Measurements from ENCODE around the gene SFT2D3. TPM values are rescaled to one million over a fixed set of nuclear protein-coding genes. Genes with fewer than 3 reads are reported as not detected.

SFT2D3 gene
- total RNA-seq, 1 experiment from 2014 or later: 4.7 TPM

- Histone ChIP-seq H4K20me1 (ENCODE audit: control insufficient read depth, insufficient read depth, insufficient read length) (no peaks in the 10 kb centered on the region), H3K56ac (ENCODE audit: insufficient read length, low read depth, low read length) (no peak overlapping the region), H2BK20ac (ENCODE audit: low read depth, low read length, poor library complexity, severe bottlenecking) (no peak overlapping the region), H3K9ac (ENCODE audit: extremely low read depth, insufficient read length, low read length) (no peak overlapping the region), H2BK15ac (ENCODE audit: low read depth, low read length) (no peak overlapping the region), H3K4ac (ENCODE audit: low read depth, low read length) (no peak overlapping the region), H3K23me2 (ENCODE audit: insufficient read length, low read depth, low read length, poor library complexity, severe bottlenecking) (no peaks in the 10 kb centered on the region), H2BK5ac (ENCODE audit: insufficient read length, low read length) (no peak overlapping the region), H3T11ph (ENCODE audit: low read length) (no peak overlapping the region), H4K8ac (replicated peaks; ENCODE audit: insufficient read length, low read depth, low read length) (no peak overlapping the region), H4K5ac (ENCODE audit: insufficient read length, low read depth, low read length) (no peak overlapping the region), H3K9me3 (ENCODE audit: control insufficient read depth, low read depth, low read length) (peaks cover 14% of the 10 kb centered on the region), H3K23ac (ENCODE audit: insufficient read length, low read depth, low read length) (no peak overlapping the region), H3K4me1 (ENCODE audit: insufficient read depth, low read length) (no peaks in the 10 kb centered on the region), H2BK120ac (ENCODE audit: low read depth, low read length, poor library complexity, severe bottlenecking) (no peak overlapping the region), H4K91ac (ENCODE audit: insufficient read length, low read depth, low read length) (no peak overlapping the region), H3K27me3 (ENCODE audit: insufficient read depth, low read length) (no peaks in the 10 kb centered on the region), H3K14ac (ENCODE audit: insufficient read depth, low read length) (no peak overlapping the region), H2AFZ (ENCODE audit: low read length) (no peak overlapping the region), H3K79me2 (ENCODE audit: insufficient read depth, low read length) (no peaks in the 10 kb centered on the region), H3K18ac (ENCODE audit: insufficient read length, low read depth, low read length) (no peak overlapping the region), H3K4me2 (ENCODE audit: insufficient read depth, insufficient read length, low read length) (no peak overlapping the region), H3K27ac (ENCODE audit: insufficient read length, low read depth, low read length) (no peak overlapping the region), H2BK12ac (ENCODE audit: insufficient read length, low read depth, low read length) (no peak overlapping the region), H2AK5ac (ENCODE audit: insufficient read length, low read length) (no peak overlapping the region), H3K79me1 (ENCODE audit: insufficient read depth, low read depth, low read length, poor library complexity, severe bottlenecking) (no peaks in the 10 kb centered on the region)
- H3K36me3 Mint-ChIP-seq (ENCODE audit: insufficient read depth in 1 of 3, low read depth in 3 of 3): peaks cover 9 to 19% (median 13%) of the 10 kb centered on the region in 3 experiments
- H3K9me3 Mint-ChIP-seq: peaks cover 23 to 25% of the 10 kb centered on the region in 2 experiments
- H3K4me3 Mint-ChIP-seq: no peak overlapping the region
- TF ChIP-seq, protein P1, sequence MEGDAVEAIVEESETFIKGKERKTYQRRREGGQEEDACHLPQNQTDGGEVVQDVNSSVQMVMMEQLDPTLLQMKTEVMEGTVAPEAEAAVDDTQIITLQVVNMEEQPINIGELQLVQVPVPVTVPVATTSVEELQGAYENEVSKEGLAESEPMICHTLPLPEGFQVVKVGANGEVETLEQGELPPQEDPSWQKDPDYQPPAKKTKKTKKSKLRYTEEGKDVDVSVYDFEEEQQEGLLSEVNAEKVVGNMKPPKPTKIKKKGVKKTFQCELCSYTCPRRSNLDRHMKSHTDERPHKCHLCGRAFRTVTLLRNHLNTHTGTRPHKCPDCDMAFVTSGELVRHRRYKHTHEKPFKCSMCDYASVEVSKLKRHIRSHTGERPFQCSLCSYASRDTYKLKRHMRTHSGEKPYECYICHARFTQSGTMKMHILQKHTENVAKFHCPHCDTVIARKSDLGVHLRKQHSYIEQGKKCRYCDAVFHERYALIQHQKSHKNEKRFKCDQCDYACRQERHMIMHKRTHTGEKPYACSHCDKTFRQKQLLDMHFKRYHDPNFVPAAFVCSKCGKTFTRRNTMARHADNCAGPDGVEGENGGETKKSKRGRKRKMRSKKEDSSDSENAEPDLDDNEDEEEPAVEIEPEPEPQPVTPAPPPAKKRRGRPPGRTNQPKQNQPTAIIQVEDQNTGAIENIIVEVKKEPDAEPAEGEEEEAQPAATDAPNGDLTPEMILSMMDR (conservative IDR thresholded peaks at IDR 0.05): no peak
- no CpG with 5 or more reads among the region's 9 CpGs for WGBS (ENCODE audit: extremely low coverage, insufficient read length, low lambda C conversion rate)
- peaks cover 2 to 3% of the 10 kb centered on the region in 2 experiments; a peak in 2 of 4 replicates for H3K4me1 Mint-ChIP-seq
- DNase-seq: peak; percentile 24
- H3K27me3 Mint-ChIP-seq (ENCODE audit: low read depth): peaks cover 23% of the 10 kb centered on the region
- no peak overlapping the region for H3K27ac Mint-ChIP-seq
These were observed 6.3 kb upstream of the SFT2D3 start for GRCh38 chr2:127694986-127695385.

Data from H9 (cell line).